Smooth muscle cell (in vitro differentiated cells): ENCODE measurements around the gene AFDN. TPM values are rescaled to one million over a fixed set of nuclear protein-coding genes. Genes with fewer than 3 reads are reported as not detected.

Experiments used
- DNase-seq: peaks from one replicate; lab custom pipeline; 2025; ENCODE audit not compliant: unreplicated experiment; lab: John Stamatoyannopoulos, UW
- H2AFZ ChIP-seq: fragments of 200-600 bp; sonication (generic); 2 replicates; pipeline ENCODE4 v1.6.0; 2016; ENCODE audit warnings: antibody characterized with exemption, low read depth, mild to moderate bottlenecking
- H3F3A ChIP-seq: fragments of 200-600 bp; sonication (generic); 2 replicates; pipeline ENCODE4 v1.6.0; 2017; ENCODE audit warnings: antibody characterized with exemption, low read depth
- H3K27ac ChIP-seq: fragments of 200-600 bp; sonication (generic); 2 replicates; pipeline ENCODE4 v1.5.1; 2016; ENCODE audit warnings: low read depth, mild to moderate bottlenecking
- H3K27me3 ChIP-seq: fragments of 200-600 bp; sonication (generic); 2 replicates; pipeline ENCODE4 v1.6.1; 2016; ENCODE audit warnings: low read depth, mild to moderate bottlenecking
- H3K36me3 ChIP-seq: fragments of 200-600 bp; sonication (generic); 2 replicates; pipeline ENCODE4 v1.5.1; 2016; ENCODE audit warnings: low read depth
- H3K4me1 ChIP-seq: fragments of 200-600 bp; sonication (generic); 2 replicates; pipeline ENCODE4 v1.5.1; 2016; ENCODE audit warnings: low read depth
- H3K4me2 ChIP-seq: fragments of 200-600 bp; sonication (generic); 2 replicates; pipeline ENCODE4 v1.6.0; 2016; ENCODE audit warnings: mild to moderate bottlenecking
- H3K4me3 ChIP-seq: fragments of 200-600 bp; sonication (generic); 2 replicates; pipeline ENCODE4 v1.5.1; 2016; ENCODE audit warnings: mild to moderate bottlenecking
- H3K79me2 ChIP-seq: fragments of 200-600 bp; sonication (generic); 2 replicates; pipeline ENCODE4 v1.6.0; 2016; ENCODE audit warnings: low read depth, mild to moderate bottlenecking
- H3K9ac ChIP-seq: fragments of 200-600 bp; sonication (generic); 2 replicates; pipeline ENCODE4 v1.6.0; 2016; ENCODE audit warnings: low read depth
- H3K9me3 ChIP-seq: fragments of 200-600 bp; sonication (generic); replicated peaks from 2 replicates; pipeline ENCODE4 v1.5.1; 2016; ENCODE audit warnings: low read depth
- H4K20me1 ChIP-seq: fragments of 200-600 bp; sonication (generic); 2 replicates; pipeline ENCODE4 v1.6.0; 2016; ENCODE audit warnings: low read depth
- CTCF ChIP-seq: fragments of 200-600 bp; sonication (generic); IDR thresholded peaks from 2 replicates; pipeline ENCODE4 v1.5.1; 2017; ENCODE audit warnings: borderline replicate concordance, mild to moderate bottlenecking, antibody characterized with exemption; ENCODE audit not compliant: insufficient read depth, poor library complexity, severe bottlenecking
- WGBS: methylation state at CpG from one replicate; pipeline ENCODE4 v1.1.7; 2016; ENCODE audit warnings: low lambda C conversion rate; 5-methylcytosine and 5-hydroxymethylcytosine counted together
- polyA plus RNA-seq: library from polyadenylated mRNA; unstranded; fragments of >200 nt; fragmentation: Nextera tagmentation; extraction: Ambion mirVana; gene quantifications from 2 replicates; pipeline ENCODE4 v1.2.1, GENCODE V29; 2016
- total RNA-seq: library from RNA; depleted of rRNA; stranded (reverse); fragments of >200 nt; gene quantifications from 2 replicates; pipeline ENCODE4 v1.2.3, GENCODE V29; 2014

The AFDN gene
- total and polyA plus RNA-seq, 2 experiments from 2014 or later, result 52.3 to 98.8 TPM

GRCh38 chr6:167839755-167840154 lies 13.0 kb downstream of the AFDN start:
- H3K9ac ChIP-seq, result no peak overlapping the region
- peak overlapping the region; percentile 21 for H3K4me2 ChIP-seq
- DNase-seq, result no peak
- peaks cover 98% of the 10 kb centered on the region for H4K20me1 ChIP-seq
- H3K79me2 ChIP-seq, result peaks cover 100% of the 10 kb centered on the region
- no peaks in the 10 kb centered on the region for H3K27me3 ChIP-seq
- no peaks in the 10 kb centered on the region for H3K36me3 ChIP-seq
- 83% methylated on average over 6 of the region's 6 CpGs for whole genome bisulfite sequencing
- no peak overlapping the region for H2AFZ ChIP-seq
- no peak overlapping the region for H3K4me3 ChIP-seq
- no peaks in the 10 kb centered on the region for H3F3A ChIP-seq
- H3K27ac ChIP-seq, result no peak overlapping the region
- H3K4me1 ChIP-seq, result peaks cover 45% of the 10 kb centered on the region
- H3K9me3 ChIP-seq, result no peaks in the 10 kb centered on the region
- TF ChIP-seq CTCF, result no peak

GRCh38 chr6:167840160-167840525 lies 13.4 kb downstream of the AFDN start:
- H3K27ac ChIP-seq, result no peak overlapping the region
- H3K9ac ChIP-seq, result no peak overlapping the region
- peaks cover 47% of the 10 kb centered on the region for H3K4me1 ChIP-seq
- peaks cover 100% of the 10 kb centered on the region for H3K79me2 ChIP-seq
- H3K9me3 ChIP-seq, result no peaks in the 10 kb centered on the region
- H4K20me1 ChIP-seq, result peaks cover 94% of the 10 kb centered on the region
- H3K4me3 ChIP-seq, result no peak overlapping the region
- no peak for DNase-seq
- WGBS, result 79% methylated on average over 4 of the region's 4 CpGs
- H2AFZ ChIP-seq, result no peak overlapping the region
- H3K4me2 ChIP-seq, result peak overlapping the region; percentile 33
- H3K36me3 ChIP-seq, result no peaks in the 10 kb centered on the region
- no peaks in the 10 kb centered on the region for H3K27me3 ChIP-seq
- H3F3A ChIP-seq, result no peaks in the 10 kb centered on the region
- TF ChIP-seq CTCF, result no peak

GRCh38 chr6:167840526-167841179 lies 13.9 kb downstream of the AFDN start:
- Histone ChIP-seq H3K36me3 (no peaks in the 10 kb centered on the region), H3K4me1 (peaks cover 52% of the 10 kb centered on the region), H4K20me1 (peaks cover 89% of the 10 kb centered on the region), H3F3A (no peaks in the 10 kb centered on the region), H3K27me3 (no peaks in the 10 kb centered on the region), H3K9me3 (no peaks in the 10 kb centered on the region), H2AFZ (no peak overlapping the region), H3K4me2 (peak overlapping the region; percentile 33), H3K9ac (no peak overlapping the region), H3K79me2 (peaks cover 100% of the 10 kb centered on the region), H3K27ac (no peak overlapping the region), H3K4me3 (no peak overlapping the region)
- 61% methylated on average over 7 of the region's 7 CpGs for WGBS
- no peak for DNase-seq
- TF ChIP-seq CTCF, result no peak

- Histone ChIP-seq H3K4me1 (peaks cover 65% of the 10 kb centered on the region), H3K36me3 (no peaks in the 10 kb centered on the region), H3K9me3 (no peaks in the 10 kb centered on the region), H4K20me1 (peaks cover 83% of the 10 kb centered on the region), H3F3A (no peaks in the 10 kb centered on the region), H3K9ac (no peak overlapping the region), H3K4me2 (peak overlapping the region; percentile 23), H2AFZ (no peak overlapping the region), H3K79me2 (peaks cover 100% of the 10 kb centered on the region), H3K4me3 (no peak overlapping the region), H3K27ac (no peak overlapping the region), H3K27me3 (no peaks in the 10 kb centered on the region)
- DNase-seq, result no peak
- TF ChIP-seq CTCF, result no peak
Observed at GRCh38 chr6:167841981-167842380, 15.3 kb downstream of the AFDN start.
